GM23248 (cell line): ENCODE results near the gene NF1.

Source experiments
- EZH2 ChIP-seq: fragments of 200-600 bp; sonication (generic); IDR thresholded peaks from 2 replicates; pipeline ENCODE4 v1.6.1; 2018; ENCODE audit warnings: antibody characterized with exemption, mild to moderate bottlenecking; ENCODE audit not compliant: insufficient read depth, poor library complexity, severe bottlenecking
- EZH2phosphoT487 ChIP-seq: fragments of 200-600 bp; sonication (generic); IDR thresholded peaks from 2 replicates; pipeline ENCODE4 v1.6.1; 2018; ENCODE audit warnings: antibody characterized with exemption, moderate library complexity, mild to moderate bottlenecking, low read depth; ENCODE audit not compliant: insufficient read depth

DNA sequence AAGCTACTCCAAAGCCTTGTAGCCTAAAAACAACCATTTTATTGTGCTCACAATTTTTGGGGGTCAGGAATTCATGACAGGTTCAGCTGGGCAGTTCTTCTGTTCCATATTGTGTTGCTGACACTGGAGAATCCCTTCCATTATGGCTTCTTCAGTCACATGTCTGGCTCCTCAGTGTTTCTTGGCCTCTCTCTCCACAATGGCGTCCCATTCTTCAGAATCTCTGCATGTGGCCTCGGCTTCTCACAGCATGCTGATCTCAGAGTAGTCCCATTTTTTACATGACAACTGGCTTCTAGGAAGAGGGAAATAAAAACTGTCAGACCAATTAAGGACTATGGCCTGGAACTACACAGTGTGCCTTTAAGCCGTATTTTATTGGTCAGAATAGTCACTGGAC lies 49.7 kb downstream of the NF1 start:
- TF ChIP-seq EZH2, result no peak
- no peak for TF ChIP-seq EZH2phosphoT487
